Liver (tissue), 9 donors: ENCODE data around the gene PRDX2. TPM values are rescaled to one million over a fixed set of nuclear protein-coding genes. Genes with fewer than 3 reads are reported as not detected.

ENCODE experiments used
- DNase-seq: peaks from one replicate; pipeline ENCODE4 v3.0.0-alpha.2; 2017; ENCODE audit warnings: low spot score
- H3K27ac ChIP-seq, 2 donors: one replicate each; pipeline ENCODE4 v1.7.0; 2013; ENCODE audit warnings: inconsistent platforms in 2 of 2, low read length in 2 of 2, control low read depth in 1 of 2, low read depth in 1 of 2, mild to moderate bottlenecking in 1 of 2
- H3K27me3 ChIP-seq, 4 donors: one replicate each; pipeline versions ENCODE4 v1.6.1 to v1.7.0; 2013; ENCODE audit warnings: low read length in 3 of 4, inconsistent platforms in 1 of 4, mild to moderate bottlenecking in 1 of 4, moderate library complexity in 1 of 4; ENCODE audit not compliant: control insufficient read depth in 4 of 4, insufficient read depth in 4 of 4
- H3K36me3 ChIP-seq, 4 donors: one replicate each; pipeline versions ENCODE4 v1.6.1 to v1.7.0; 2013; ENCODE audit warnings: low read length in 3 of 4, mild to moderate bottlenecking in 3 of 4, low read depth in 1 of 4, moderate library complexity in 1 of 4; ENCODE audit not compliant: control insufficient read depth in 4 of 4, insufficient read depth in 3 of 4
- H3K4me1 ChIP-seq, 4 donors: one replicate each; pipeline versions ENCODE4 v1.6.1 to v1.7.0; 2013; ENCODE audit warnings: low read length in 3 of 4, mild to moderate bottlenecking in 3 of 4, moderate library complexity in 1 of 4; ENCODE audit not compliant: control insufficient read depth in 4 of 4, insufficient read depth in 4 of 4
- H3K4me3 ChIP-seq, 3 donors: one replicate each; pipeline versions ENCODE4 v1.6.1 to v1.7.0; 2013; ENCODE audit warnings: low read length in 3 of 3, control low read depth in 1 of 3, low read depth in 1 of 3, mild to moderate bottlenecking in 1 of 3
- H3K9ac ChIP-seq, 2 donors: one replicate each; pipeline ENCODE4 v1.7.0; 2013; ENCODE audit warnings: low read length in 2 of 2, mild to moderate bottlenecking in 2 of 2, moderate library complexity in 2 of 2, control low read depth in 1 of 2, low read depth in 1 of 2
- H3K9me3 ChIP-seq, 4 donors: one replicate each; pipeline versions ENCODE4 v1.6.1 to v1.7.0; 2013; ENCODE audit warnings: low read length in 3 of 4; ENCODE audit not compliant: control insufficient read depth in 4 of 4
- FOXA1 ChIP-seq: IDR thresholded peaks from 2 replicates; pipeline ENCODE4 v1.6.1; 2016; ENCODE audit warnings: antibody characterized with exemption
- GABPA ChIP-seq, 2 donors: IDR thresholded peaks in 1 of 2; conservative IDR thresholded peaks in 1 of 2; 2 replicates each; pipeline ENCODE4 v1.6.1; 2016; ENCODE audit warnings: antibody characterized with exemption in 2 of 2, mild to moderate bottlenecking in 1 of 2, moderate library complexity in 1 of 2
- HNF4G ChIP-seq: IDR thresholded peaks from 2 replicates; pipeline ENCODE4 v1.6.1; 2016; ENCODE audit warnings: antibody characterized with exemption
- NR2F2 ChIP-seq: IDR thresholded peaks from 2 replicates; pipeline ENCODE4 v1.6.1; 2016; ENCODE audit warnings: antibody characterized with exemption
- RAD21 ChIP-seq, 2 donors: IDR thresholded peaks; 2 replicates each; pipeline ENCODE4 v1.6.1; 2016; ENCODE audit warnings: antibody characterized with exemption in 2 of 2, mild to moderate bottlenecking in 2 of 2
- RXRA ChIP-seq, 2 donors: IDR thresholded peaks; 2 replicates each; pipeline ENCODE4 v1.6.1; 2017 to 2018; ENCODE audit warnings: antibody characterized with exemption in 2 of 2, mild to moderate bottlenecking in 1 of 2
- SP1 ChIP-seq: IDR thresholded peaks from 2 replicates; pipeline ENCODE4 v1.6.1; 2018; ENCODE audit warnings: antibody characterized with exemption, mild to moderate bottlenecking
- TAF1 ChIP-seq: conservative IDR thresholded peaks from 2 replicates; pipeline ENCODE4 v1.6.1; 2016; ENCODE audit warnings: antibody characterized with exemption, mild to moderate bottlenecking
- YY1 ChIP-seq: IDR thresholded peaks from 2 replicates; pipeline ENCODE4 v1.6.1; 2016; ENCODE audit warnings: antibody characterized with exemption, mild to moderate bottlenecking
- WGBS: extraction: QIAGEN DNeasy Blood & Tissue Kit; methylation state at CpG from one replicate; pipeline ENCODE4 v1.1.7; 2013; 5-methylcytosine and 5-hydroxymethylcytosine counted together
- polyA plus RNA-seq, 2 donors: library from polyadenylated mRNA; stranded (reverse) in 1 of 2; unstranded in 1 of 2; fragments of 200-250 nt in 1 of 2; fragments of >200 nt in 1 of 2; fragmentation: Nextera tagmentation in 1 of 2; extraction: Ambion mirVana in 1 of 2; gene quantifications; one replicate each; pipeline versions ENCODE4 v1.2.1 to v1.2.3, GENCODE V29; 2013 to 2015
- total RNA-seq, 2 donors: library from RNA; depleted of rRNA; stranded (reverse); fragments of >200 nt; gene quantifications; one replicate each; pipeline ENCODE4 v1.2.3, GENCODE V29; 2014
- TF ChIP-seq, protein P1 (sequence below): fragments of 150-350 bp; IDR thresholded peaks from 2 replicates; pipeline ENCODE4 v1.5.1; 2017; ENCODE audit warnings: improper control_type of control experiment, low read depth, low read length; ENCODE audit not compliant: missing input control
- TF ChIP-seq, protein P2 (sequence below): IDR thresholded peaks from 2 replicates; pipeline ENCODE4 v1.6.1; 2016; ENCODE audit warnings: antibody characterized with exemption
- donor health status: healthy.
- donor health status: healthy.
- donor health status: healthy.
- donor health status: healthy.
- donor health status: healthy.

PRDX2 gene
- total and polyA plus RNA-seq, 4 donors, result 222 to 1,737 (median 283) TPM

DNA sequence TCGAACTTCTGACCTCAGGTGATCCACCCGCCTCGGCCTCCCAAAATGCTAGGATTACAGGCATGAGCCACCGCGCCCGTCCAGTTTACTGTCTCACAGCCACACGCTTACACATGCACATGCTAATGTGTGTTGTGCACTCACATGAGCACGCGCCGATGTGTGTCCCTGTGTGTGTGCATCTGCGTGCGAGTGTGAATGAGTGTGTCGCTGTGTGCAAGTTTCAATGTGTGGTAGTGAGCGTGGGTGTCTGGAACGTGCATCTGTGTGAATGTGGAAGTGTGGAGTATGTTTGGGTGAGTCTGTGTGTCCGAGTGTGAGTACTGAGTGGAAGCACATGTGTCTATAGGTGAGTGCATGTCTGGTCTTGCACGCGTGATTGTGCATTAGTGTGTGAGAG, 40.9 kb upstream of the PRDX2 start:
- H3K4me3 ChIP-seq, result no peak overlapping the region
- H3K9me3 ChIP-seq, result no peaks in the 10 kb centered on the region
- WGBS, result 91% methylated on average over 18 of the region's 18 CpGs
- peaks cover 0 to 17% (median 8%) of the 10 kb centered on the region in 4 donors for H3K27me3 ChIP-seq
- no peak overlapping the region for H3K27ac ChIP-seq
- peaks cover 0 to 6% (median 5%) of the 10 kb centered on the region in 4 donors for H3K4me1 ChIP-seq
- H3K36me3 ChIP-seq, result no peaks in the 10 kb centered on the region
- no peak for TF ChIP-seq RXRA (IDR thresholded peaks at IDR 0.05)
- no peak for TF ChIP-seq RAD21 (IDR thresholded peaks at IDR 0.05)
- no peak for TF ChIP-seq HNF4G
- TF ChIP-seq TAF1, result no peak
- DNase-seq, result no peak
- H3K9ac ChIP-seq, result no peak overlapping the region

DNA sequence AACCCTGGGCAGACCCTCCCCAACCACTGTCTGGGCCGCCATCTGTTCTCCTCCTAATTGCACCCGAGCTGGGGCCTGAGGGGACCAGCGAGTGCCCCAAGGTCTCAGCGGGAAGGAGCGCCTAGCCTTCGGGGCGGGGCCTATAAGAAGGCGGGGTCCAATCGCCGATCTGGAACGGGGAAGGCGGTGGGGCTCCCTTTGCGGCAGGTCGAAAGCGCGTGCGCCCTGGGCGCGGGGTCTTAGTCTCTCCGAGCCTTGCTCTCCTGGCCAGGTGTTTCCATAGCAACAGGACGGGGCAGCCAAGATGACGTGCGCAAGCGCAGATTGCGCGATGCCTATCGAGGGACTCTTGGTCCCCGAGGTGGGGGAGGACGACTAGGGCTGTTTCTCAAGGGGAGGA, 39.5 kb upstream of the PRDX2 start:
- 7% methylated on average over 29 of the region's 29 CpGs for WGBS
- peaks cover 0 to 20% (median 9%) of the 10 kb centered on the region in 4 donors for H3K27me3 ChIP-seq
- no peak overlapping the region for H3K4me3 ChIP-seq

DNA sequence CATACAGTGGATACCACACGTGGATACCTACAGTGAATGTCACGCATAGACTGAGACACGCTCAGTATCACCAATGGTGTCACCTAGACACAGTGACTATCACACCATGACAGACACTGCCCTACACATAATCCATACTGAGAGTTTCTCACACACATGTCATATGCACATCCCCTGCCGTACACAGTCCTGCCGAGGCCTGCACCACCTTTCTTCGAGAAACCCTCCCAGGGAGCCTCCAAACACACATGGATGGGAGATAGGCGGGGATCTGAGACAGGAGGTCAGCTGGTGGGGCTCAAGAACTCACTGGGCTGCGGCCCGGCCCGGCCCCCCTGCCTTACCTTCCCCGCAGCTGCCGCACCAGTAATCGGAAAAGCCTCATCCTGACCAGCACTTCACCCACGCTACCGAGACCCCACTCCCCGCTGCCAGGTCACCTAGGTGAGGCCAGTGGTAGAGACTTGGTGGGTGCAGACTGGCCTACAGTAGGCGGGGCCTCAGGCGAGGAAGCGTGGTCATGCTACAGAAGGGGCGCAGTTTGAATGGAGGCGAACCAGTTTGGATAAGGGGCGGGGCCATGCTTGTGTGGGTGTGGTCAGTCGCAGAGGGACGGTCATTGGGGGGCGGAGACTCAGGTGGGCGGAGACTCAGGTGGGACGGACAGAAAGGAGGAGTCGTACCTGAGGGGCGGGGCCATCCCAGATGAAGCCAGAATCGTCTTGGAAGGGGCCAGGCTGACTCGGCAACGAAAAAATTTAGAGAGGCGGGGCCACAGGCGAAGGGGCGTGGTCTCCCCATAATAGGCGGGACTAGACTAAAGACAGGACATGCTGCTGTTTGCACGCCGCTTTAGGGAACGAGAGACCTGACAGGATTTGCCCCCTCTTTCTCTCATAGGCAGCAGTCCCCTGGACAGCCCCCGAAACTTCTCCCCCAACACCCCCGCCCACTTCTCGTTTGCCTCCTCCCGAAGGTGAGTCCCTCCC, 38.8 kb upstream of the PRDX2 start:
- Histone ChIP-seq H3K4me3 (no peak overlapping the region), H3K4me1 (peaks cover 0 to 6% (median 3%) of the 10 kb centered on the region in 4 donors), H3K27ac (no peak overlapping the region), H3K27me3 (peaks cover 0 to 20% (median 9%) of the 10 kb centered on the region in 4 donors), H3K9me3 (no peaks in the 10 kb centered on the region), H3K9ac (no peak overlapping the region), H3K36me3 (no peaks in the 10 kb centered on the region)
- peak; percentile 92 for DNase-seq
- WGBS, result 26% methylated on average over 43 of the region's 43 CpGs
- TF ChIP-seq, protein P1, sequence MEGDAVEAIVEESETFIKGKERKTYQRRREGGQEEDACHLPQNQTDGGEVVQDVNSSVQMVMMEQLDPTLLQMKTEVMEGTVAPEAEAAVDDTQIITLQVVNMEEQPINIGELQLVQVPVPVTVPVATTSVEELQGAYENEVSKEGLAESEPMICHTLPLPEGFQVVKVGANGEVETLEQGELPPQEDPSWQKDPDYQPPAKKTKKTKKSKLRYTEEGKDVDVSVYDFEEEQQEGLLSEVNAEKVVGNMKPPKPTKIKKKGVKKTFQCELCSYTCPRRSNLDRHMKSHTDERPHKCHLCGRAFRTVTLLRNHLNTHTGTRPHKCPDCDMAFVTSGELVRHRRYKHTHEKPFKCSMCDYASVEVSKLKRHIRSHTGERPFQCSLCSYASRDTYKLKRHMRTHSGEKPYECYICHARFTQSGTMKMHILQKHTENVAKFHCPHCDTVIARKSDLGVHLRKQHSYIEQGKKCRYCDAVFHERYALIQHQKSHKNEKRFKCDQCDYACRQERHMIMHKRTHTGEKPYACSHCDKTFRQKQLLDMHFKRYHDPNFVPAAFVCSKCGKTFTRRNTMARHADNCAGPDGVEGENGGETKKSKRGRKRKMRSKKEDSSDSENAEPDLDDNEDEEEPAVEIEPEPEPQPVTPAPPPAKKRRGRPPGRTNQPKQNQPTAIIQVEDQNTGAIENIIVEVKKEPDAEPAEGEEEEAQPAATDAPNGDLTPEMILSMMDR, result no peak
- TF ChIP-seq FOXA1, result no peak
- TF ChIP-seq, protein P2, sequence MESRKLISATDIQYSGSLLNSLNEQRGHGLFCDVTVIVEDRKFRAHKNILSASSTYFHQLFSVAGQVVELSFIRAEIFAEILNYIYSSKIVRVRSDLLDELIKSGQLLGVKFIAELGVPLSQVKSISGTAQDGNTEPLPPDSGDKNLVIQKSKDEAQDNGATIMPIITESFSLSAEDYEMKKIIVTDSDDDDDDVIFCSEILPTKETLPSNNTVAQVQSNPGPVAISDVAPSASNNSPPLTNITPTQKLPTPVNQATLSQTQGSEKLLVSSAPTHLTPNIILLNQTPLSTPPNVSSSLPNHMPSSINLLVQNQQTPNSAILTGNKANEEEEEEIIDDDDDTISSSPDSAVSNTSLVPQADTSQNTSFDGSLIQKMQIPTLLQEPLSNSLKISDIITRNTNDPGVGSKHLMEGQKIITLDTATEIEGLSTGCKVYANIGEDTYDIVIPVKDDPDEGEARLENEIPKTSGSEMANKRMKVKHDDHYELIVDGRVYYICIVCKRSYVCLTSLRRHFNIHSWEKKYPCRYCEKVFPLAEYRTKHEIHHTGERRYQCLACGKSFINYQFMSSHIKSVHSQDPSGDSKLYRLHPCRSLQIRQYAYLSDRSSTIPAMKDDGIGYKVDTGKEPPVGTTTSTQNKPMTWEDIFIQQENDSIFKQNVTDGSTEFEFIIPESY, result no peak
- no peak for TF ChIP-seq SP1

More for the DNA sequence above, 39.5 kb upstream of the PRDX2 start:
- no peaks in the 10 kb centered on the region for H3K36me3 ChIP-seq
- peaks cover 0 to 6% (median 2%) of the 10 kb centered on the region in 4 donors for H3K4me1 ChIP-seq
- H3K9ac ChIP-seq, result no peak overlapping the region
- no peaks in the 10 kb centered on the region for H3K9me3 ChIP-seq
- no peak overlapping the region for H3K27ac ChIP-seq
- DNase-seq, result peak; percentile 65
- no peak for TF ChIP-seq TAF1
- no peak for TF ChIP-seq NR2F2
- no peak for TF ChIP-seq YY1
- TF ChIP-seq GABPA (IDR thresholded peaks at IDR 0.05 in 1 of 2, conservative IDR thresholded peaks at IDR 0.05 in 1 of 2), result no peak
